Heart left ventricle (tissue), 13 donors: ENCODE measurements around the gene GRM7.

Source experiments
- CTCF ChIP-seq, 12 donors: fragments of 200-600 bp; sonication (generic) in 4 of 12; IDR thresholded peaks; one replicate each; pipeline versions ENCODE4 v1.5.0 to v1.8.0; 2018 to 2022; ENCODE audit warnings: antibody characterized with exemption in 12 of 12, mild to moderate bottlenecking in 5 of 12
- POLR2A ChIP-seq, 2 donors: fragments of 450-650 bp; IDR thresholded peaks; one replicate each; pipeline ENCODE4 v1.6.1; 2017; ENCODE audit warnings: antibody characterized with exemption in 2 of 2, mild to moderate bottlenecking in 2 of 2, moderate library complexity in 2 of 2
- donor health status: ischemic (EF 13 %, LVEDD 7.1; RV severe dilation, severe dysfunction).
- donor health status: DM: no; HTN: yes; CAD: no.
- donor health status: DM: no; HTN: no; CAD: no.
- donor health status: ischemic (EF 25% LVEDD 6.9; RV normal size, moderate dysfunction).
- donor health status: ischemic (EF 25% LVEDD 5.7; RV mildly dilated, moderate dysfunction).
- donor health status: ischemic (EF 35%, LVEDD 5.7; RV mildly dilated, moderate dysfunction).
- donor health status: nonischemic (EF 11% LVEDD 7.7; RV severe dilation, severe dysfunction).
- donor health status: DM: yes; HTN: yes; CAD: no.
- donor health status: PGD.
- donor health status: ischemic (EF 29% LVEDD 5.4; RV normal size, mild dysfunction).
- donor health status: nonischemic (EF 23%, LVEDD 6.1; RV moderate dilation, normal function).

- TF ChIP-seq CTCF (IDR thresholded peaks at IDR 0.05), result no peak
- no peak for TF ChIP-seq POLR2A (IDR thresholded peaks at IDR 0.05)
Measured at GRCh38 chr3:7172996-7173395, 312.1 kb downstream of the GRM7 start.
